H1 (cell line): ENCODE results near the gene BARX2. TPM values are rescaled to one million over a fixed set of nuclear protein-coding genes. Genes with fewer than 3 reads are reported as not detected.

Experiments
- CTCF ChIA-PET: fragments of 300-600 bp; sonication (Branson Sonifier 250); formaldehyde crosslinking; loops from one replicate; lab custom pipeline; 2021; ENCODE audit not compliant: partially characterized antibody; lab: Charles Lee
- POLR2A ChIA-PET: fragments of 300-600 bp; sonication (Branson Sonifier 250); formaldehyde crosslinking; loops from one replicate; lab custom pipeline; 2021; ENCODE audit warnings: inconsistent platforms; ENCODE audit not compliant: partially characterized antibody; lab: Charles Lee
- DNase-seq, 2 experiments: peaks; one replicate each; pipeline versions ENCODE4 v3.0.0 to v3.0.0-alpha.2; 2010 to 2022; ENCODE audit warnings: low spot score in 2 of 2, low read depth in 1 of 2, mixed read lengths in 1 of 2
- FAIRE-seq: peaks from 2 replicates; lab custom pipeline; 2011; peaks lifted over from hg19 to GRCh38; lab: Jason Lieb, UNC
- H2AFZ ChIP-seq: 2 replicates; pipeline ENCODE4 v1.8.1; 2012; ENCODE audit warnings: low read length, inconsistent platforms
- H2AK5ac ChIP-seq: 2 replicates; pipeline ENCODE4 v1.6.1; 2013; ENCODE audit warnings: low read depth, low read length
- H2BK120ac ChIP-seq: replicated peaks from 2 replicates; pipeline ENCODE3; 2013; ENCODE audit warnings: low read depth, low read length, inconsistent platforms
- H2BK12ac ChIP-seq: 2 replicates; pipeline ENCODE4 v1.6.1; 2013; ENCODE audit warnings: low read depth, low read length
- H2BK15ac ChIP-seq: 2 replicates; pipeline ENCODE4 v1.6.1; 2013; ENCODE audit warnings: low read length
- H2BK20ac ChIP-seq: 2 replicates; pipeline ENCODE4 v1.6.1; 2013; ENCODE audit warnings: low read length
- H2BK5ac ChIP-seq: 2 replicates; pipeline ENCODE4 v1.6.1; 2013; ENCODE audit warnings: low read depth, low read length
- H3K14ac ChIP-seq: 2 replicates; pipeline ENCODE4 v1.6.1; 2013; ENCODE audit warnings: inconsistent platforms; ENCODE audit not compliant: insufficient read length
- H3K18ac ChIP-seq: 2 replicates; pipeline ENCODE4 v1.6.1; 2013; ENCODE audit warnings: low read length; ENCODE audit errors: extremely low read depth
- H3K23ac ChIP-seq: 2 replicates; pipeline ENCODE4 v1.6.1; 2013; ENCODE audit warnings: inconsistent platforms; ENCODE audit not compliant: insufficient read length
- H3K23me2 ChIP-seq: 2 replicates; pipeline ENCODE4 v1.6.1; 2013; ENCODE audit warnings: low read depth, low read length
- H3K27ac ChIP-seq: 2 replicates; pipeline ENCODE4 v1.6.1; 2011; ENCODE audit warnings: low read depth, low read length, inconsistent platforms
- H3K27me3 ChIP-seq, 4 experiments: replicated peaks in 1 of 4; 1 replicate in 1 of 4; 2 replicates in 3 of 4; pipeline versions ENCODE4 v1.6.1 to v1.8.1; 2011 to 2013; ENCODE audit warnings: low read length in 3 of 4, mild to moderate bottlenecking in 3 of 4, inconsistent platforms in 2 of 4, mixed read lengths in 2 of 4, moderate library complexity in 1 of 4; ENCODE audit not compliant: control insufficient read depth in 3 of 4, insufficient read depth in 3 of 4; ENCODE audit errors: extremely low read depth in 1 of 4
- H3K36me3 ChIP-seq, 4 experiments: 2 replicates each; pipeline versions ENCODE4 v1.6.1 to v1.8.1; 2011 to 2013; ENCODE audit warnings: mild to moderate bottlenecking in 4 of 4, low read length in 3 of 4, moderate library complexity in 2 of 4, control low read depth in 1 of 4, inconsistent platforms in 1 of 4; ENCODE audit not compliant: insufficient read depth in 4 of 4, control insufficient read depth in 2 of 4
- H3K4ac ChIP-seq: replicated peaks from 2 replicates; pipeline ENCODE3; 2013; ENCODE audit warnings: low read length, low read depth, mixed read lengths, inconsistent platforms; ENCODE audit not compliant: insufficient read length
- H3K4me1 ChIP-seq, 4 experiments: replicated peaks in 1 of 4; 1 replicate in 1 of 4; 2 replicates in 3 of 4; pipeline versions ENCODE4 v1.6.1 to v1.8.1; 2011 to 2013; ENCODE audit warnings: low read length in 3 of 4, inconsistent platforms in 2 of 4, mixed read lengths in 1 of 4; ENCODE audit not compliant: insufficient read depth in 4 of 4, control insufficient read depth in 3 of 4
- H3K4me2 ChIP-seq, 2 experiments: 2 replicates each; pipeline versions ENCODE4 v1.6.1 to v1.8.1; 2011 to 2013; ENCODE audit warnings: low read depth in 2 of 2, low read length in 2 of 2, control low read depth in 1 of 2, inconsistent platforms in 1 of 2, mild to moderate bottlenecking in 1 of 2; ENCODE audit not compliant: insufficient read depth in 1 of 2
- H3K4me3 ChIP-seq, 4 experiments: fragments of 200-600, 300-600 bp in 1 of 4; sonication (generic), shearing (Covaris generic), sonication (Bioruptor Twin) in 1 of 4; 2 replicates each; pipeline versions ENCODE4 v1.5.1 to v1.8.1; 2011 to 2016; ENCODE audit warnings: low read length in 4 of 4, low read depth in 3 of 4, control low read depth in 2 of 4, inconsistent platforms in 2 of 4, mild to moderate bottlenecking in 2 of 4, mixed read lengths in 1 of 4, moderate library complexity in 1 of 4; ENCODE audit not compliant: insufficient read depth in 2 of 4; ENCODE audit errors: extremely low read depth in 1 of 4
- H3K56ac ChIP-seq: replicated peaks from 2 replicates; pipeline ENCODE3; 2013; ENCODE audit warnings: low read depth, mild to moderate bottlenecking, mixed read lengths, low read length, inconsistent platforms; ENCODE audit not compliant: insufficient read length
- H3K79me1 ChIP-seq: 2 replicates; pipeline ENCODE4 v1.6.1; 2013; ENCODE audit warnings: low read depth, low read length, control low read depth
- H3K79me2 ChIP-seq, 2 experiments: 2 replicates each; pipeline versions ENCODE4 v1.6.1 to v1.8.1; 2012 to 2013; ENCODE audit warnings: low read length in 2 of 2, mild to moderate bottlenecking in 2 of 2, inconsistent platforms in 1 of 2; ENCODE audit not compliant: insufficient read depth in 2 of 2, control insufficient read depth in 1 of 2
- H3K9ac ChIP-seq, 4 experiments: replicated peaks in 1 of 4; 1 replicate in 1 of 4; 2 replicates in 3 of 4; pipeline versions ENCODE4 v1.6.1 to v1.8.1; 2011 to 2013; ENCODE audit warnings: low read depth in 3 of 4, low read length in 3 of 4, control low read depth in 2 of 4, mild to moderate bottlenecking in 2 of 4, moderate library complexity in 2 of 4, inconsistent platforms in 1 of 4; ENCODE audit errors: extremely low read depth in 1 of 4
- H3K9me3 ChIP-seq, 2 experiments: 2 replicates each; pipeline versions ENCODE4 v1.6.1 to v1.8.1; 2012 to 2013; ENCODE audit warnings: mild to moderate bottlenecking in 2 of 2, moderate library complexity in 2 of 2, control low read depth in 1 of 2, inconsistent platforms in 1 of 2, low read depth in 1 of 2, low read length in 1 of 2, mixed read lengths in 1 of 2; ENCODE audit not compliant: insufficient read depth in 2 of 2
- H4K20me1 ChIP-seq, 2 experiments: replicated peaks in 1 of 2; 2 replicates each; pipeline versions ENCODE3 to v1.8.1; 2011 to 2013; ENCODE audit warnings: inconsistent platforms in 2 of 2, low read length in 2 of 2, mild to moderate bottlenecking in 1 of 2; ENCODE audit not compliant: insufficient read depth in 2 of 2, control insufficient read depth in 1 of 2
- H4K5ac ChIP-seq: 2 replicates; pipeline ENCODE4 v1.6.1; 2013; ENCODE audit warnings: low read length, low read depth, mixed read lengths, inconsistent platforms; ENCODE audit not compliant: insufficient read length
- H4K8ac ChIP-seq: 2 replicates; pipeline ENCODE4 v1.8.0; 2013; ENCODE audit warnings: mild to moderate bottlenecking, moderate library complexity, low read length, inconsistent platforms; ENCODE audit not compliant: insufficient read depth; ENCODE audit errors: extremely low read depth
- H4K91ac ChIP-seq: replicated peaks from 2 replicates; pipeline ENCODE3; 2013; ENCODE audit warnings: low read length, mixed read lengths, inconsistent platforms; ENCODE audit not compliant: insufficient read length
- BACH1 ChIP-seq: IDR thresholded peaks from 2 replicates; pipeline ENCODE4 v1.6.1; 2012; ENCODE audit warnings: low read length, improper control_type of control experiment
- GTF2F1 ChIP-seq: IDR thresholded peaks from 2 replicates; pipeline ENCODE4 v1.6.1; 2012; ENCODE audit warnings: low read depth, low read length, improper control_type of control experiment, borderline replicate concordance
- YY1 ChIP-seq: IDR thresholded peaks from 2 replicates; pipeline ENCODE4 v1.6.1; 2011; ENCODE audit warnings: low read depth, mild to moderate bottlenecking, low read length
- WGBS, 2 experiments: shearing (Covaris generic) in 1 of 2; methylation state at CpG; one replicate each; pipeline versions ENCODE4 v1.1.6 to v1.1.7; 2013 to 2015; ENCODE audit warnings: low lambda C conversion rate in 2 of 2, mixed read lengths in 2 of 2, inconsistent platforms in 1 of 2, low coverage in 1 of 2, missing lambda C conversion rate in 1 of 2; ENCODE audit not compliant: insufficient replicate concordance in 2 of 2, insufficient coverage in 1 of 2, insufficient read length in 1 of 2; ENCODE audit errors: extremely low coverage in 1 of 2, missing lambda C conversion rate in 1 of 2; 5-methylcytosine and 5-hydroxymethylcytosine counted together
- polyA plus RNA-seq, 7 experiments: library from polyadenylated mRNA; depleted of rRNA in 3 of 7; stranded (reverse) in 5 of 7; unstranded in 2 of 7; fragments of >200 nt in 5 of 7; fragments of 200-250 nt in 2 of 7; gene quantifications; 1 replicate in 5 of 7; 2 replicates in 1 of 7; 4 replicates in 1 of 7; pipeline versions ENCODE4 v1.2.1 to v1.2.3, GENCODE V29; 2011 to 2013; ENCODE audit warnings: missing spikeins in 2 of 7, mixed read lengths in 2 of 7
- total RNA-seq: library from RNA; stranded (reverse); fragmentation: NEBNext Ultra II Directional; extraction: Animal tissue kit (Norgen Biotek cat#: 25700); gene quantifications from 2 replicates; pipeline ENCODE4 v1.2.1, GENCODE V29; 2021

Gene BARX2
- total and polyA plus RNA-seq, 2 of the 8 experiments (the other 6 are each of a cell fraction or from before 2014, with no cell fraction given): not detected

DNA sequence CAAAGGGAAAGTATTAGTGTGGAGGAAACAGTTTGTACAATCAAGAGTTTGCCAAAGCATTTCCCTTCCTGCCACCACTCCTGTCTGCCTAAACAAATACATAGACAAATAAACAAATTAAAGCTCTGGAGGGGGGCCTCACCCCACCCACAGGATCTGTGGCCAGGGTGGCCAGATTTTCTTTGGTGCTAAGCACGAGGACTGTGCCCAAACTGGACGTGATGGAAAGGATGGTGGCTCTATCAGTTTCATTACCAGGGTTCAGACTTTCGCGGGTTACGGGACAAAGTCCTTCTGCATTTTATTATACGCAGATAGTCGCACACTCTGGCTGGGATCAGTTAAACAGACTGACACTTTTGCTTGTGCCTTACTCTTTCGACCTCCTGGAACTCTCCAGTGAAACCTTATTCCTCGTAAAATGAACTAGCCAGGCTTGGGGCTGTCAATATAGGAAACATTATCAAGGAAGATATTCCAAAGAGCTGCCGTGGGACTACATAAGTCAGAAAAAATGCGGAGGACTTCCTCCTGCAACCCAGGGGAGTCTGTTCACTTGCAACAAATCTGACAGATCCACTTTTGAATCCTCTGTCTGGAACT, 11.2 kb downstream of the BARX2 start:
- H3K27me3 ChIP-seq: no peaks in the 10 kb centered on the region
- H3K18ac ChIP-seq: no peak overlapping the region
- no peak overlapping the region for H2BK15ac ChIP-seq
- H3K27ac ChIP-seq: no peak overlapping the region
- H3K56ac ChIP-seq: no peak overlapping the region
- H3K9ac ChIP-seq: peak overlapping the region in 1 of 4 experiments; percentile 13; a peak in 1 of 7 replicates
- H4K8ac ChIP-seq: no peak overlapping the region
- no peak overlapping the region for H4K91ac ChIP-seq
- H2BK20ac ChIP-seq: no peak overlapping the region
- ChIA-PET CTCF (interaction anchor here (0.7 to 1.8 kb wide), 4 partner anchors 9 to 366 kb away, joined by 3 to 4 read pairs (median 4); no protein-coding TSS in a partner anchor), POLR2A (no interaction called here)
- H3K4ac ChIP-seq: no peak overlapping the region
- H4K5ac ChIP-seq: no peak overlapping the region
- H3K23ac ChIP-seq: no peak overlapping the region
- no peak for DNase-seq
- H2BK12ac ChIP-seq: no peak overlapping the region
- H2AFZ ChIP-seq: no peak overlapping the region
- no peak overlapping the region for H2AK5ac ChIP-seq
- no peak overlapping the region for H2BK5ac ChIP-seq
- H3K36me3 ChIP-seq: no peaks in the 10 kb centered on the region
- no peaks in the 10 kb centered on the region for H4K20me1 ChIP-seq
- no peak overlapping the region for H3K14ac ChIP-seq
- WGBS, 2 experiments: 84% methylated on average over 11 of the region's 11 CpGs; no CpG with 5 or more reads in 1 of the 2 experiments
- no peaks in the 10 kb centered on the region for H3K4me1 ChIP-seq
- no peak overlapping the region for H3K4me3 ChIP-seq
- no peaks in the 10 kb centered on the region for H3K23me2 ChIP-seq
- no peak for FAIRE-seq
- H2BK120ac ChIP-seq: no peak overlapping the region
- no peak for TF ChIP-seq BACH1
- TF ChIP-seq GTF2F1: no peak
- no peak for TF ChIP-seq YY1
- no peaks in the 10 kb centered on the region for H3K79me2 ChIP-seq
- no peaks in the 10 kb centered on the region for H3K79me1 ChIP-seq
- H3K9me3 ChIP-seq: no peaks in the 10 kb centered on the region
- H3K4me2 ChIP-seq: no peak overlapping the region
